HepG2 (cell line): Measurements from ENCODE around the gene TMEFF1. TPM values are rescaled to one million over a fixed set of nuclear protein-coding genes. Genes with fewer than 3 reads are reported as not detected.

Experiments used
- BCL6 ChIP-seq: IDR thresholded peaks from 2 replicates; pipeline ENCODE4 v1.6.1; 2016; ENCODE audit warnings: missing genetic modification reagents, missing compliant biosample characterization
- FLYWCH1 ChIP-seq: sonication (generic); formaldehyde crosslinking; IDR thresholded peaks from 2 replicates; pipeline ENCODE4 v1.8.1; 2023; ENCODE audit warnings: mild to moderate bottlenecking, missing genetic modification reagents
- KDM4B ChIP-seq: sonication (generic); formaldehyde crosslinking; IDR thresholded peaks from 2 replicates; pipeline ENCODE4 v1.4.0; 2020; ENCODE audit warnings: missing genetic modification reagents
- KMT2B ChIP-seq: IDR thresholded peaks from 2 replicates; pipeline ENCODE4 v1.6.1; 2016; ENCODE audit warnings: missing genetic modification reagents, missing compliant biosample characterization
- SRSF9 ChIP-seq: fragments of 200-400 bp; formaldehyde crosslinking; IDR thresholded peaks from 2 replicates; pipeline ENCODE4 v1.6.1; 2018; ENCODE audit warnings: borderline replicate concordance, mild to moderate bottlenecking, low read depth, low read length; ENCODE audit not compliant: insufficient read depth, poor library complexity, severe bottlenecking
- ZBTB1 ChIP-seq: sonication (generic); formaldehyde crosslinking; IDR thresholded peaks from 2 replicates; pipeline ENCODE4 v1.4.0; 2020; ENCODE audit warnings: missing genetic modification reagents, borderline replicate concordance
- ZFX ChIP-seq: sonication (generic); formaldehyde crosslinking; IDR thresholded peaks from 2 replicates; pipeline ENCODE4 v1.4.0; 2020; ENCODE audit warnings: mild to moderate bottlenecking, low read depth, missing genetic modification reagents, moderate library complexity
- ZNF713 ChIP-seq: sonication (generic); formaldehyde crosslinking; IDR thresholded peaks from 2 replicates; pipeline ENCODE4 v1.4.0; 2020; ENCODE audit warnings: mild to moderate bottlenecking, missing genetic modification reagents
- ZNF878 ChIP-seq: sonication (generic); formaldehyde crosslinking; IDR thresholded peaks from 2 replicates; pipeline ENCODE4 v1.8.1; 2023; ENCODE audit warnings: mild to moderate bottlenecking, missing genetic modification reagents, moderate library complexity
- polyA plus RNA-seq, 8 experiments: library from polyadenylated mRNA; depleted of rRNA in 3 of 8; stranded (reverse) in 7 of 8; unstranded in 1 of 8; fragments of >200 nt; fragmentation: Illumina TruSeq in 4 of 8; extraction: Trizol in 4 of 8; gene quantifications; 2 replicates each; pipeline versions ENCODE4 v1.2.1 to v1.2.3, GENCODE V29; 2011 to 2016; ENCODE audit warnings: low read depth in 4 of 8, missing spikeins in 1 of 8, mixed read lengths in 1 of 8; ENCODE audit not compliant: insufficient read depth in 1 of 8
- total RNA-seq, 5 experiments: library from RNA; depleted of rRNA; stranded (reverse); fragments of >200 nt; fragmentation: Illumina TruSeq; extraction: Trizol; gene quantifications; 2 replicates each; pipeline ENCODE4 v1.2.3, GENCODE V29; 2016; ENCODE audit warnings: low read depth in 1 of 5
- TF ChIP-seq, protein P1 (sequence below): sonication (generic); formaldehyde crosslinking; IDR thresholded peaks from 2 replicates; pipeline ENCODE4 v1.4.0; 2020; ENCODE audit warnings: mild to moderate bottlenecking, missing genetic modification reagents, borderline replicate concordance
- TF ChIP-seq, protein P2 (sequence below): sonication (generic); formaldehyde crosslinking; IDR thresholded peaks from 2 replicates; pipeline ENCODE4 v1.8.0; 2022; ENCODE audit warnings: mild to moderate bottlenecking, missing genetic modification reagents, moderate library complexity
- TF ChIP-seq, protein P3 (sequence below): sonication (generic); formaldehyde crosslinking; IDR thresholded peaks from 2 replicates; pipeline ENCODE4 v1.8.1; 2022; ENCODE audit warnings: mild to moderate bottlenecking, missing genetic modification reagents
- TF ChIP-seq, protein P4 (sequence below): IDR thresholded peaks from 2 replicates; pipeline ENCODE4 v1.6.1; 2016
- TF ChIP-seq, protein P5 (sequence below): sonication (generic); formaldehyde crosslinking; IDR thresholded peaks from 2 replicates; pipeline ENCODE4 v1.5.0; 2020; ENCODE audit warnings: missing genetic modification reagents
- TF ChIP-seq, protein P6 (sequence below): sonication (generic); formaldehyde crosslinking; IDR thresholded peaks from 2 replicates; pipeline ENCODE4 v1.5.0; 2020; ENCODE audit warnings: missing genetic modification reagents
- TF ChIP-seq, protein P7 (sequence below): sonication (generic); formaldehyde crosslinking; IDR thresholded peaks from 2 replicates; pipeline ENCODE4 v1.4.0; 2020; ENCODE audit warnings: low read depth, mild to moderate bottlenecking, missing genetic modification reagents

The TMEFF1 gene
- total and polyA plus RNA-seq, 2 of the 13 experiments (the other 11 are each of a cell fraction or from before 2014, with no cell fraction given) = 0.87 to 1.9 TPM

DNA sequence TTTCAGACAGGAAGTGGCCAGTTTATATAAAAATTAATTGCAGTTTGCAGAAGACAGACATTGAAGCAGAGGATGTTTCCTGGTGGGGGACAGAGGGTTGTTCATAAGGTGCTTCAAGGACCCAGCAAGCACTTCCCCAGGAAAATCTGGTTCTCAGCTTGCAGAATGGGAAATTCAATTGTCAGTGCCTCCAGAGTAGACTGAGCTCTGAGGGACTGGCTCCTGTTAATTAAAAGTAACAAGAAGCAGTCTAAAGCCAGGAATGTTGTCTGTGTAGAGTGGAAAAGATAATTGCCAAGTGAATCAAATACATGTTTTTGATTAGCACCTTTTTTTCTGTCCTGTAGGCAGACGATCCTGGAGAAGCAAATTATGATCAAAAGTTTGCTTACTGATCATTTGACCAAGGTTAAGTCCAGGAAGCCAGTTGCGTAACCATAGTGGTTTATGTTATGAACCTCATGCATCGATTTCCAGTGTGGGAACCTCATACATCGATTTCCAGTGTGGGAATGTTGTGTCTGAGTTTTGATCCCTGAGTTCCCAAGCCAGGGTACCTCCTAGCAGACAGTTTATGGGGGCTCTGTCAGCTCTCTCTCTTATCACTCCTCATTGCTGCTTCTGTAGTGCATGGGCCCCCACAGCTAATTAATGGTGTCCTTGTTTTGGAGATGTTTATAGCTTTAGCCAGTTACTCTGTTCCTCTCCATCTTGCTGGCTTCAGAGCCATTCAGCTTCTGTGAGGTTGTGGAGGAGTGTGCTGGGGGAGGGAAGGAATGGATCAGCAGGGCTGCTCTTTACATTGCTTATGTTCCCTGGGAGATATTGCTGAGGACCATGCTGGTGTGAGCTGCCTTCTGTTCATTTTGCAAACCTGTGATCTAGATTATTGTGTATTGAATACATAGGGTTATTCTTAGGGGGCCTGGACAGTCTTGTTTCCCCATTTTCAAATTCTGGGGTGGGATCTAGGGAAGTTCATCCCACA, 28.9 kb upstream of the TMEFF1 start (continued):
- TF ChIP-seq, protein P1, sequence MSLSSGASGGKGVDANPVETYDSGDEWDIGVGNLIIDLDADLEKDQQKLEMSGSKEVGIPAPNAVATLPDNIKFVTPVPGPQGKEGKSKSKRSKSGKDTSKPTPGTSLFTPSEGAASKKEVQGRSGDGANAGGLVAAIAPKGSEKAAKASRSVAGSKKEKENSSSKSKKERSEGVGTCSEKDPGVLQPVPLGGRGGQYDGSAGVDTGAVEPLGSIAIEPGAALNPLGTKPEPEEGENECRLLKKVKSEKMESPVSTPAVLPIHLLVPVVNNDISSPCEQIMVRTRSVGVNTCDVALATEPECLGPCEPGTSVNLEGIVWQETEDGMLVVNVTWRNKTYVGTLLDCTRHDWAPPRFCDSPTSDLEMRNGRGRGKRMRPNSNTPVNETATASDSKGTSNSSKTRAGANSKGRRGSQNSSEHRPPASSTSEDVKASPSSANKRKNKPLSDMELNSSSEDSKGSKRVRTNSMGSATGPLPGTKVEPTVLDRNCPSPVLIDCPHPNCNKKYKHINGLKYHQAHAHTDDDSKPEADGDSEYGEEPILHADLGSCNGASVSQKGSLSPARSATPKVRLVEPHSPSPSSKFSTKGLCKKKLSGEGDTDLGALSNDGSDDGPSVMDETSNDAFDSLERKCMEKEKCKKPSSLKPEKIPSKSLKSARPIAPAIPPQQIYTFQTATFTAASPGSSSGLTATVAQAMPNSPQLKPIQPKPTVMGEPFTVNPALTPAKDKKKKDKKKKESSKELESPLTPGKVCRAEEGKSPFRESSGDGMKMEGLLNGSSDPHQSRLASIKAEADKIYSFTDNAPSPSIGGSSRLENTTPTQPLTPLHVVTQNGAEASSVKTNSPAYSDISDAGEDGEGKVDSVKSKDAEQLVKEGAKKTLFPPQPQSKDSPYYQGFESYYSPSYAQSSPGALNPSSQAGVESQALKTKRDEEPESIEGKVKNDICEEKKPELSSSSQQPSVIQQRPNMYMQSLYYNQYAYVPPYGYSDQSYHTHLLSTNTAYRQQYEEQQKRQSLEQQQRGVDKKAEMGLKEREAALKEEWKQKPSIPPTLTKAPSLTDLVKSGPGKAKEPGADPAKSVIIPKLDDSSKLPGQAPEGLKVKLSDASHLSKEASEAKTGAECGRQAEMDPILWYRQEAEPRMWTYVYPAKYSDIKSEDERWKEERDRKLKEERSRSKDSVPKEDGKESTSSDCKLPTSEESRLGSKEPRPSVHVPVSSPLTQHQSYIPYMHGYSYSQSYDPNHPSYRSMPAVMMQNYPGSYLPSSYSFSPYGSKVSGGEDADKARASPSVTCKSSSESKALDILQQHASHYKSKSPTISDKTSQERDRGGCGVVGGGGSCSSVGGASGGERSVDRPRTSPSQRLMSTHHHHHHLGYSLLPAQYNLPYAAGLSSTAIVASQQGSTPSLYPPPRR (CRISPR knock-in tag) = no peak; the same call in 1 of the 2 replicates
- TF ChIP-seq KDM4B (CRISPR knock-in tag) (no peak), ZNF713 (no peak), ZNF878 (CRISPR knock-in tag) (no peak), FLYWCH1 (CRISPR knock-in tag) (no peak), SRSF9 (no peak), ZFX (CRISPR knock-in tag) (no peak), BCL6 (CRISPR knock-in tag) (peak; percentile 88), ZBTB1 (CRISPR knock-in tag) (no peak), KMT2B (no peak)
- TF ChIP-seq, protein P2, sequence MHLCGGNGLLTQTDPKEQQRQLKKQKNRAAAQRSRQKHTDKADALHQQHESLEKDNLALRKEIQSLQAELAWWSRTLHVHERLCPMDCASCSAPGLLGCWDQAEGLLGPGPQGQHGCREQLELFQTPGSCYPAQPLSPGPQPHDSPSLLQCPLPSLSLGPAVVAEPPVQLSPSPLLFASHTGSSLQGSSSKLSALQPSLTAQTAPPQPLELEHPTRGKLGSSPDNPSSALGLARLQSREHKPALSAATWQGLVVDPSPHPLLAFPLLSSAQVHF (CRISPR knock-in tag) = no peak
- TF ChIP-seq, protein P3, sequence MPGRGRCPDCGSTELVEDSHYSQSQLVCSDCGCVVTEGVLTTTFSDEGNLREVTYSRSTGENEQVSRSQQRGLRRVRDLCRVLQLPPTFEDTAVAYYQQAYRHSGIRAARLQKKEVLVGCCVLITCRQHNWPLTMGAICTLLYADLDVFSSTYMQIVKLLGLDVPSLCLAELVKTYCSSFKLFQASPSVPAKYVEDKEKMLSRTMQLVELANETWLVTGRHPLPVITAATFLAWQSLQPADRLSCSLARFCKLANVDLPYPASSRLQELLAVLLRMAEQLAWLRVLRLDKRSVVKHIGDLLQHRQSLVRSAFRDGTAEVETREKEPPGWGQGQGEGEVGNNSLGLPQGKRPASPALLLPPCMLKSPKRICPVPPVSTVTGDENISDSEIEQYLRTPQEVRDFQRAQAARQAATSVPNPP = no peak
- TF ChIP-seq, protein P4, sequence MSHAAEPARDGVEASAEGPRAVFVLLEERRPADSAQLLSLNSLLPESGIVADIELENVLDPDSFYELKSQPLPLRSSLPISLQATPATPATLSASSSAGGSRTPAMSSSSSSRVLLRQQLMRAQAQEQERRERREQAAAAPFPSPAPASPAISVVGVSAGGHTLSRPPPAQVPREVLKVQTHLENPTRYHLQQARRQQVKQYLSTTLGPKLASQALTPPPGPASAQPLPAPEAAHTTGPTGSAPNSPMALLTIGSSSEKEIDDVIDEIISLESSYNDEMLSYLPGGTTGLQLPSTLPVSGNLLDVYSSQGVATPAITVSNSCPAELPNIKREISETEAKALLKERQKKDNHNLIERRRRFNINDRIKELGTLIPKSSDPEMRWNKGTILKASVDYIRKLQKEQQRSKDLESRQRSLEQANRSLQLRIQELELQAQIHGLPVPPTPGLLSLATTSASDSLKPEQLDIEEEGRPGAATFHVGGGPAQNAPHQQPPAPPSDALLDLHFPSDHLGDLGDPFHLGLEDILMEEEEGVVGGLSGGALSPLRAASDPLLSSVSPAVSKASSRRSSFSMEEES = no peak; the same call in 1 of the 2 replicates
- TF ChIP-seq, protein P5, sequence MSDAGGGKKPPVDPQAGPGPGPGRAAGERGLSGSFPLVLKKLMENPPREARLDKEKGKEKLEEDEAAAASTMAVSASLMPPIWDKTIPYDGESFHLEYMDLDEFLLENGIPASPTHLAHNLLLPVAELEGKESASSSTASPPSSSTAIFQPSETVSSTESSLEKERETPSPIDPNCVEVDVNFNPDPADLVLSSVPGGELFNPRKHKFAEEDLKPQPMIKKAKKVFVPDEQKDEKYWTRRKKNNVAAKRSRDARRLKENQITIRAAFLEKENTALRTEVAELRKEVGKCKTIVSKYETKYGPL (CRISPR knock-in tag) = peak; percentile 73; the same call in 1 of the 2 replicates
- TF ChIP-seq, protein P6, sequence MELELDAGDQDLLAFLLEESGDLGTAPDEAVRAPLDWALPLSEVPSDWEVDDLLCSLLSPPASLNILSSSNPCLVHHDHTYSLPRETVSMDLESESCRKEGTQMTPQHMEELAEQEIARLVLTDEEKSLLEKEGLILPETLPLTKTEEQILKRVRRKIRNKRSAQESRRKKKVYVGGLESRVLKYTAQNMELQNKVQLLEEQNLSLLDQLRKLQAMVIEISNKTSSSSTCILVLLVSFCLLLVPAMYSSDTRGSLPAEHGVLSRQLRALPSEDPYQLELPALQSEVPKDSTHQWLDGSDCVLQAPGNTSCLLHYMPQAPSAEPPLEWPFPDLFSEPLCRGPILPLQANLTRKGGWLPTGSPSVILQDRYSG = no peak
- TF ChIP-seq, protein P7, sequence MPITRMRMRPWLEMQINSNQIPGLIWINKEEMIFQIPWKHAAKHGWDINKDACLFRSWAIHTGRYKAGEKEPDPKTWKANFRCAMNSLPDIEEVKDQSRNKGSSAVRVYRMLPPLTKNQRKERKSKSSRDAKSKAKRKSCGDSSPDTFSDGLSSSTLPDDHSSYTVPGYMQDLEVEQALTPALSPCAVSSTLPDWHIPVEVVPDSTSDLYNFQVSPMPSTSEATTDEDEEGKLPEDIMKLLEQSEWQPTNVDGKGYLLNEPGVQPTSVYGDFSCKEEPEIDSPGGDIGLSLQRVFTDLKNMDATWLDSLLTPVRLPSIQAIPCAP = no peak
